MCF 10A (cell line): ENCODE results near the gene DUSP9. TPM values are rescaled to one million over a fixed set of nuclear protein-coding genes. Genes with fewer than 3 reads are reported as not detected.

ENCODE experiments used
- BruUV-seq: library from RNA; stranded (reverse); fragments of 400-500 nt; replicated peaks from 2 replicates; lab custom pipeline; 2021; lab: Mats Ljungman, UMichigan
- CTCF ChIA-PET: fragments of 300-600 bp; sonication (Branson Sonifier 250); formaldehyde crosslinking; extraction: SDS; loops from one replicate; lab custom pipeline; 2021; ENCODE audit warnings: antibody characterized with exemption, inconsistent platforms; lab: Yijun Ruan, JAX
- POLR2A ChIA-PET: fragments of 300-600, 350-650 bp; sonication (Branson Sonifier 250); formaldehyde crosslinking; extraction: SDS; loops from one replicate; lab custom pipeline; 2020; ENCODE audit warnings: antibody characterized with exemption, inconsistent platforms; lab: Yijun Ruan, JAX
- DNase-seq: peaks from one replicate; pipeline ENCODE4 v3.0.0-alpha.2; 2018; ENCODE audit not compliant: unreplicated experiment
- H3K27ac Mint-ChIP-seq: one replicate; pipeline ENCODE4 v1.8.0; 2022; ENCODE audit warnings: mild to moderate bottlenecking, low read depth, mixed read lengths; ENCODE audit not compliant: unreplicated experiment
- H3K27me3 Mint-ChIP-seq: one replicate; pipeline ENCODE4 v1.8.0; 2022; ENCODE audit warnings: mixed read lengths; ENCODE audit not compliant: insufficient read depth, unreplicated experiment
- H3K36me3 Mint-ChIP-seq: one replicate; pipeline ENCODE4 v1.8.0; 2022; ENCODE audit warnings: mild to moderate bottlenecking, moderate library complexity, mixed read lengths; ENCODE audit not compliant: insufficient read depth, unreplicated experiment
- H3K4me1 Mint-ChIP-seq: one replicate; pipeline ENCODE4 v1.8.0; 2022; ENCODE audit warnings: mixed read lengths; ENCODE audit not compliant: insufficient read depth, unreplicated experiment
- H3K4me3 Mint-ChIP-seq: one replicate; pipeline ENCODE4 v1.8.0; 2022; ENCODE audit warnings: mild to moderate bottlenecking, moderate library complexity, mixed read lengths; ENCODE audit not compliant: unreplicated experiment
- H3K9me3 Mint-ChIP-seq: one replicate; pipeline ENCODE4 v1.8.0; 2022; ENCODE audit warnings: mixed read lengths; ENCODE audit not compliant: unreplicated experiment
- intact Hi-C: fragments of 100-400 bp; cut with micrococcal nuclease; formaldehyde crosslinking; loops from 2 replicates; pipeline ENCODE4 v1.14.1; 2022
- total RNA-seq: library from RNA; stranded (reverse); gene quantifications from 2 replicates; pipeline ENCODE4 v1.2.3, GENCODE V29; 2022
- TF ChIP-seq, protein P1 (sequence below): fragments of 200-600 bp; IDR thresholded peaks from one replicate; pipeline ENCODE4 v1.8.0; 2022; ENCODE audit warnings: antibody characterized with exemption, mild to moderate bottlenecking; ENCODE audit not compliant: unreplicated experiment

DUSP9 gene
- total RNA-seq, 1 experiment from 2014 or later, result not detected

DNA sequence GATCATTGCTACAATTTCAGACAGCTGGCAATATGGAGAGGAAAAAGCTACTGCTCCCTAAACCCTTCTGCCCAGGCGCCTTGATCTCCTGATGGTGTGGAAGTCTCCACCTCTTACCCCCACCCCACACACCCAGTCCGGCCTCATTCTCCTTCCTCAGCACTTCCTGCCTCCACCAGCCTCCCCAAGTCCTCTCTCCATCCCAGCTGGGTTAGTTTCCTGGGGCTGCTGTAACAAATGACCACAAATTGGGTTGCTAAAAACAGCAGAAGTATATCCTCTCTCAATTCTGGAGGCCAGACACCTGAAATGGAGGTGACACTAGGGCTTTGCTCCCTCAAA is 47.0 kb upstream of the DUSP9 start:
- Mint-ChIP-seq H3K9me3 (no peaks in the 10 kb centered on the region), H3K4me1 (no peaks in the 10 kb centered on the region), H3K36me3 (peaks cover 8% of the 10 kb centered on the region), H3K4me3 (peak overlapping the region; percentile 72), H3K27ac (peak overlapping the region; percentile 14), H3K27me3 (no peaks in the 10 kb centered on the region)
- CTCF ChIA-PET, result interaction anchor here (0.6 to 2.4 kb wide), 7 partner anchors 10 to 547 kb away, joined by 3 to 16 read pairs (median 3); no protein-coding TSS in a partner anchor
- intact Hi-C loops, result no loop called here
- POLR2A ChIA-PET, result interaction anchor here (0.6 to 1.8 kb wide), 5 partner anchors 9 to 370 kb away, joined by 3 to 6 read pairs (median 3); no protein-coding TSS in a partner anchor
- TF ChIP-seq, protein P1, sequence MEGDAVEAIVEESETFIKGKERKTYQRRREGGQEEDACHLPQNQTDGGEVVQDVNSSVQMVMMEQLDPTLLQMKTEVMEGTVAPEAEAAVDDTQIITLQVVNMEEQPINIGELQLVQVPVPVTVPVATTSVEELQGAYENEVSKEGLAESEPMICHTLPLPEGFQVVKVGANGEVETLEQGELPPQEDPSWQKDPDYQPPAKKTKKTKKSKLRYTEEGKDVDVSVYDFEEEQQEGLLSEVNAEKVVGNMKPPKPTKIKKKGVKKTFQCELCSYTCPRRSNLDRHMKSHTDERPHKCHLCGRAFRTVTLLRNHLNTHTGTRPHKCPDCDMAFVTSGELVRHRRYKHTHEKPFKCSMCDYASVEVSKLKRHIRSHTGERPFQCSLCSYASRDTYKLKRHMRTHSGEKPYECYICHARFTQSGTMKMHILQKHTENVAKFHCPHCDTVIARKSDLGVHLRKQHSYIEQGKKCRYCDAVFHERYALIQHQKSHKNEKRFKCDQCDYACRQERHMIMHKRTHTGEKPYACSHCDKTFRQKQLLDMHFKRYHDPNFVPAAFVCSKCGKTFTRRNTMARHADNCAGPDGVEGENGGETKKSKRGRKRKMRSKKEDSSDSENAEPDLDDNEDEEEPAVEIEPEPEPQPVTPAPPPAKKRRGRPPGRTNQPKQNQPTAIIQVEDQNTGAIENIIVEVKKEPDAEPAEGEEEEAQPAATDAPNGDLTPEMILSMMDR, result no peak
- no TSS peak for BruUV-seq
- DNase-seq, result peak; percentile 3

GRCh38 chrX:153600921-153601320 is 46.1 kb upstream of the DUSP9 start:
- ChIA-PET POLR2A (interaction anchor here (1.0 to 1.8 kb wide), 2 partner anchors 8 to 370 kb away, joined by 3 to 6 read pairs; no protein-coding TSS in a partner anchor), CTCF (interaction anchor here (0.6 to 2.4 kb wide), 5 partner anchors 9 to 68 kb away, joined by 4 to 16 read pairs (median 5); no protein-coding TSS in a partner anchor)
- Mint-ChIP-seq H3K36me3 (peaks cover under 1% of the 10 kb centered on the region), H3K4me1 (no peaks in the 10 kb centered on the region), H3K27me3 (no peaks in the 10 kb centered on the region), H3K9me3 (no peaks in the 10 kb centered on the region), H3K4me3 (no peak overlapping the region), H3K27ac (no peak overlapping the region)
- TF ChIP-seq, protein P1, result no peak
- no TSS peak for BruUV-seq
- intact Hi-C loops, result no loop called here
- no peak for DNase-seq

- no peak overlapping the region for H3K27ac Mint-ChIP-seq
- CTCF ChIA-PET, result interaction anchor here (0.6 to 2.2 kb wide), 3 partner anchors 9 to 66 kb away, joined by 3 to 14 read pairs (median 4); no protein-coding TSS in a partner anchor
- no peaks in the 10 kb centered on the region for H3K27me3 Mint-ChIP-seq
- H3K4me1 Mint-ChIP-seq, result no peaks in the 10 kb centered on the region
- no peaks in the 10 kb centered on the region for H3K9me3 Mint-ChIP-seq
- no TSS peak for BruUV-seq
- H3K4me3 Mint-ChIP-seq, result no peak overlapping the region
- TF ChIP-seq, protein P1, result no peak
- intact Hi-C loops, result no loop called here
- DNase-seq, result no peak
- H3K36me3 Mint-ChIP-seq, result no peaks in the 10 kb centered on the region
- POLR2A ChIA-PET, result no interaction called here
These were observed 45.4 kb upstream of the DUSP9 start for GRCh38 chrX:153601511-153602110.

GRCh38 chrX:153602601-153603000 is 44.4 kb upstream of the DUSP9 start:
- ChIA-PET CTCF (interaction anchor here (0.6 to 2.2 kb wide), 4 partner anchors 9 to 644 kb away, joined by 3 to 14 read pairs (median 4); no protein-coding TSS in a partner anchor), POLR2A (interaction anchor here (0.7 kb wide), 1 partner anchor 137 kb away, joined by 3 read pairs; no protein-coding TSS in a partner anchor)
- no TSS peak for BruUV-seq
- Mint-ChIP-seq H3K9me3 (no peaks in the 10 kb centered on the region), H3K4me3 (no peak overlapping the region), H3K27ac (no peak overlapping the region), H3K36me3 (no peaks in the 10 kb centered on the region), H3K27me3 (no peaks in the 10 kb centered on the region), H3K4me1 (no peaks in the 10 kb centered on the region)
- TF ChIP-seq, protein P1, result no peak
- intact Hi-C loops, result no loop called here
- no peak for DNase-seq
